IMR-90 (cell line): ENCODE results near the gene COG3. TPM values are rescaled to one million over a fixed set of nuclear protein-coding genes. Genes with fewer than 3 reads are reported as not detected.

Experiments used
- ATAC-seq: fragments of 200-7000 bp; cut with Tn5 transposase; 2 replicates; pipeline ENCODE4 v1.9.1; 2020; ENCODE audit warnings: low read depth, mild to moderate bottlenecking, moderate library complexity
- BruUV-seq: library from RNA; stranded (reverse); fragments of 400-500 nt; replicated peaks from 2 replicates; lab custom pipeline; 2021; lab: Mats Ljungman, UMichigan
- CTCF ChIA-PET: fragments of 300-600 bp; formaldehyde crosslinking; extraction: SDS; loops from one replicate; lab custom pipeline; 2021; ENCODE audit warnings: antibody characterized with exemption; lab: Yijun Ruan, JAX
- POLR2A ChIA-PET: fragments of 300-600 bp; sonication (Branson Sonifier 250); formaldehyde crosslinking; loops from one replicate; lab custom pipeline; 2022; ENCODE audit warnings: antibody characterized with exemption; ENCODE audit not compliant: unreplicated experiment; lab: Charles Lee
- DNase-seq: peaks from one replicate; pipeline ENCODE4 v3.0.0; 2013
- H2AFZ ChIP-seq: replicated peaks from 2 replicates; pipeline ENCODE3; 2013; ENCODE audit warnings: low read length, mild to moderate bottlenecking; ENCODE audit not compliant: poor library complexity
- H2AK5ac ChIP-seq: 2 replicates; pipeline ENCODE4 v1.6.1; 2013; ENCODE audit warnings: low read depth, low read length, inconsistent platforms
- H2AK9ac ChIP-seq: replicated peaks from 2 replicates; pipeline ENCODE3; 2013; ENCODE audit warnings: mild to moderate bottlenecking, low read depth, low read length, moderate library complexity; ENCODE audit not compliant: poor library complexity
- H2BK120ac ChIP-seq: 2 replicates; pipeline ENCODE4 v1.6.1; 2013; ENCODE audit warnings: low read depth, low read length, inconsistent platforms
- H2BK15ac ChIP-seq: 3 replicates; pipeline ENCODE4 v1.6.1; 2013; ENCODE audit warnings: low read depth, low read length, inconsistent platforms
- H2BK20ac ChIP-seq: 2 replicates; pipeline ENCODE4 v1.6.1; 2013; ENCODE audit warnings: low read depth, mild to moderate bottlenecking, inconsistent platforms, low read length, moderate library complexity
- H2BK5ac ChIP-seq: 2 replicates; pipeline ENCODE4 v1.6.1; 2013; ENCODE audit warnings: mild to moderate bottlenecking, low read depth, low read length, inconsistent platforms; ENCODE audit not compliant: poor library complexity, severe bottlenecking
- H3K14ac ChIP-seq: replicated peaks from 2 replicates; pipeline ENCODE4 v1.6.1; 2013; ENCODE audit warnings: low read depth, low read length, inconsistent platforms
- H3K18ac ChIP-seq: 2 replicates; pipeline ENCODE4 v1.6.1; 2013; ENCODE audit warnings: low read depth, low read length, control low read depth
- H3K23ac ChIP-seq: 2 replicates; pipeline ENCODE4 v1.6.1; 2013; ENCODE audit warnings: low read depth, low read length, inconsistent platforms
- H3K27ac ChIP-seq: 2 replicates; pipeline ENCODE4 v1.5.1; 2013; ENCODE audit warnings: mild to moderate bottlenecking, control low read depth, low read length; ENCODE audit not compliant: insufficient read depth
- H3K27me3 ChIP-seq: 2 replicates; pipeline ENCODE4 v1.6.1; 2013; ENCODE audit warnings: low read length; ENCODE audit not compliant: control insufficient read depth, insufficient read depth
- H3K36me3 ChIP-seq: 2 replicates; pipeline ENCODE4 v1.6.1; 2013; ENCODE audit warnings: low read length, mixed read lengths; ENCODE audit not compliant: control insufficient read depth, insufficient read depth
- H3K4ac ChIP-seq: 2 replicates; pipeline ENCODE4 v1.6.1; 2013; ENCODE audit warnings: low read depth, low read length, inconsistent platforms
- H3K4me1 ChIP-seq: 2 replicates; pipeline ENCODE4 v1.6.1; 2013; ENCODE audit warnings: low read length, mixed read lengths; ENCODE audit not compliant: control insufficient read depth, insufficient read depth
- H3K4me2 ChIP-seq: 2 replicates; pipeline ENCODE4 v1.6.1; 2013; ENCODE audit warnings: low read depth, mild to moderate bottlenecking, control low read depth, low read length, moderate library complexity
- H3K4me3 ChIP-seq: 2 replicates; pipeline ENCODE4 v1.5.1; 2013; ENCODE audit warnings: low read depth, mild to moderate bottlenecking, control low read depth, low read length, moderate library complexity; ENCODE audit not compliant: insufficient read depth
- H3K56ac ChIP-seq: 2 replicates; pipeline ENCODE4 v1.6.1; 2013; ENCODE audit warnings: low read length, inconsistent platforms; ENCODE audit not compliant: insufficient read depth; ENCODE audit errors: extremely low read depth
- H3K79me1 ChIP-seq, 2 experiments: 2 replicates each; pipeline ENCODE4 v1.6.1; 2013; ENCODE audit warnings: low read length in 2 of 2, inconsistent platforms in 1 of 2, low read depth in 1 of 2
- H3K9ac ChIP-seq: 2 replicates; pipeline ENCODE4 v1.6.1; 2013; ENCODE audit warnings: low read depth, low read length, control low read depth
- H3K9me1 ChIP-seq: 2 replicates; pipeline ENCODE4 v1.6.1; 2013; ENCODE audit warnings: low read length, inconsistent platforms; ENCODE audit not compliant: insufficient read depth
- H3K9me3 ChIP-seq: 2 replicates; pipeline ENCODE4 v1.6.1; 2013; ENCODE audit warnings: low read length; ENCODE audit not compliant: control insufficient read depth, insufficient read depth
- H4K20me1 ChIP-seq: 2 replicates; pipeline ENCODE4 v1.6.1; 2013; ENCODE audit warnings: low read length, inconsistent platforms; ENCODE audit not compliant: insufficient read depth
- H4K5ac ChIP-seq: 2 replicates; pipeline ENCODE4 v1.6.1; 2013; ENCODE audit warnings: mild to moderate bottlenecking, low read depth, low read length, control low read depth
- H4K8ac ChIP-seq, 2 experiments: 2 replicates each; pipeline ENCODE4 v1.6.1; 2013; ENCODE audit warnings: low read depth in 2 of 2, low read length in 2 of 2, control low read depth in 1 of 2, inconsistent platforms in 1 of 2
- H4K91ac ChIP-seq: 2 replicates; pipeline ENCODE4 v1.6.1; 2013; ENCODE audit warnings: low read depth, low read length, inconsistent platforms; ENCODE audit not compliant: insufficient read depth
- BHLHE40 ChIP-seq: fragments of 150-350 bp; IDR thresholded peaks from 2 replicates; pipeline ENCODE4 v1.6.1; 2016; ENCODE audit warnings: mild to moderate bottlenecking, low read depth, low read length
- CTCF ChIP-seq: conservative IDR thresholded peaks from 2 replicates; pipeline ENCODE4 v1.5.1; 2012; ENCODE audit warnings: mild to moderate bottlenecking, low read depth, low read length, improper control_type of control experiment
- ELK1 ChIP-seq: fragments of 150-350 bp; IDR thresholded peaks from 2 replicates; pipeline ENCODE4 v1.6.1; 2016; ENCODE audit warnings: low read depth, mild to moderate bottlenecking, low read length, moderate library complexity, borderline replicate concordance
- MAFK ChIP-seq: IDR thresholded peaks from 2 replicates; pipeline ENCODE4 v1.6.1; 2012; ENCODE audit warnings: low read depth, low read length, improper control_type of control experiment
- MAZ ChIP-seq: IDR thresholded peaks from 2 replicates; pipeline ENCODE4 v1.6.1; 2012; ENCODE audit warnings: low read depth, mild to moderate bottlenecking, low read length, improper control_type of control experiment, moderate library complexity, borderline replicate concordance
- MXI1 ChIP-seq: IDR thresholded peaks from 2 replicates; pipeline ENCODE4 v1.6.1; 2012; ENCODE audit warnings: low read depth, mild to moderate bottlenecking, low read length, moderate library complexity, borderline replicate concordance
- NFE2L2 ChIP-seq: fragments of 150-350 bp; IDR thresholded peaks from 2 replicates; pipeline ENCODE4 v1.6.1; 2016; ENCODE audit warnings: low read depth, mild to moderate bottlenecking, low read length
- POLR2A ChIP-seq: IDR thresholded peaks from 2 replicates; pipeline ENCODE4 v1.6.1; 2012; ENCODE audit warnings: mild to moderate bottlenecking, low read depth, low read length
- RAD21 ChIP-seq: IDR thresholded peaks from 2 replicates; pipeline ENCODE4 v1.6.1; 2012; ENCODE audit warnings: low read length, improper control_type of control experiment
- RCOR1 ChIP-seq: IDR thresholded peaks from 2 replicates; pipeline ENCODE4 v1.6.1; 2012; ENCODE audit warnings: mild to moderate bottlenecking, low read length, improper control_type of control experiment; ENCODE audit not compliant: insufficient replicate concordance
- RFX5 ChIP-seq: IDR thresholded peaks from 2 replicates; pipeline ENCODE4 v1.8.0; 2012; ENCODE audit warnings: low read depth, mild to moderate bottlenecking, low read length, moderate library complexity
- USF2 ChIP-seq: fragments of 150-350 bp; IDR thresholded peaks from 2 replicates; pipeline ENCODE4 v1.6.1; 2017; ENCODE audit warnings: mild to moderate bottlenecking, antibody characterized with exemption, low read length, low read depth
- WGBS, 2 experiments: methylation state at CpG; one replicate each; pipeline versions ENCODE4 v1.1.5 to v1.1.7; 2013; ENCODE audit warnings: missing lambda C conversion rate in 2 of 2; ENCODE audit not compliant: insufficient read length in 1 of 2; ENCODE audit errors: extremely low coverage in 2 of 2; 5-methylcytosine and 5-hydroxymethylcytosine counted together
- dilution Hi-C: fragments of 300-500 bp; cut with HindIII; formaldehyde crosslinking; loops from one replicate; pipeline ENCODE4 v1.14.3; 2018; ENCODE audit warnings: low sequenced_read_pairs; ENCODE audit not compliant: unreplicated experiment
- in situ Hi-C: fragments of 300-500 bp; cut with MboI; formaldehyde crosslinking; loops from 3 replicates; pipeline ENCODE4 v1.14.3; 2019; ENCODE audit warnings: low sequenced_read_pairs, inconsistent platforms, mixed read lengths
- intact Hi-C: fragments of 100-400 bp; cut with micrococcal nuclease; formaldehyde crosslinking; loops from 2 replicates; pipeline ENCODE4 v1.10.0; 2022
- polyA plus RNA-seq, 3 experiments: library from polyadenylated mRNA; depleted of rRNA; stranded (reverse); fragments of >200 nt; gene quantifications; 2 replicates each; pipeline ENCODE4 v1.2.3, GENCODE V29; 2012; ENCODE audit warnings: low replicate concordance in 1 of 3
- total RNA-seq: library from RNA; depleted of rRNA; stranded (reverse); fragments of >200 nt; gene quantifications from 2 replicates; pipeline ENCODE4 v1.2.3, GENCODE V29; 2012

Gene COG3
- total and polyA plus RNA-seq, 2 of the 4 experiments (the other 2 are of a cell fraction), result 21.7 to 31.9 TPM

- no peak for TF ChIP-seq RFX5
Observed at GRCh38 chr13:45474584-45475454, 10.1 kb downstream of the COG3 start (continued).

- H4K91ac ChIP-seq, result no peak overlapping the region
- no peaks in the 10 kb centered on the region for H3K9me3 ChIP-seq
- no peak overlapping the region for H2AFZ ChIP-seq
- no peak overlapping the region for H3K14ac ChIP-seq
- H2BK20ac ChIP-seq, result no peak overlapping the region
- H2BK15ac ChIP-seq, result no peak overlapping the region
- H3K4ac ChIP-seq, result no peak overlapping the region
- WGBS, 2 experiments, result no CpG with 5 or more reads among the region's 2 CpGs
- no peak overlapping the region for H3K4me3 ChIP-seq
- no peak overlapping the region for H3K4me2 ChIP-seq
- ChIA-PET POLR2A (no interaction called here), CTCF (no interaction called here)
- H2BK5ac ChIP-seq, result no peak overlapping the region
- peaks cover 16% of the 10 kb centered on the region for H4K20me1 ChIP-seq
- no peak overlapping the region for H3K27ac ChIP-seq
- H2AK5ac ChIP-seq, result no peak overlapping the region
- dilution Hi-C loops (no loop called here), intact Hi-C loops (no loop called here), in situ Hi-C loops (loop anchor here (10.0 kb wide), 1 partner anchor 55 kb away; no protein-coding TSS in a partner anchor)
- no peak overlapping the region for H3K9ac ChIP-seq
- H4K5ac ChIP-seq, result no peak overlapping the region
- H3K56ac ChIP-seq, result no peak overlapping the region
- no peak overlapping the region for H4K8ac ChIP-seq
- H3K9me1 ChIP-seq, result peaks cover 4% of the 10 kb centered on the region; the same call in 1 of the 2 replicates
- H3K18ac ChIP-seq, result no peak overlapping the region
- no TSS peak for BruUV-seq
- H3K36me3 ChIP-seq, result peaks cover 10% of the 10 kb centered on the region
- H2BK120ac ChIP-seq, result no peak overlapping the region
- H3K23ac ChIP-seq, result peak overlapping the region; percentile 45; the same call in 1 of the 2 replicates
- H3K79me1 ChIP-seq, result peaks cover 11 to 38% of the 10 kb centered on the region in 2 experiments
- H3K4me1 ChIP-seq, result no peaks in the 10 kb centered on the region
- no peak for DNase-seq
- no peak overlapping the region for H2AK9ac ChIP-seq
- ATAC-seq, result no peak
- no peaks in the 10 kb centered on the region for H3K27me3 ChIP-seq
- TF ChIP-seq CTCF, result no peak
- TF ChIP-seq RAD21, result no peak
- TF ChIP-seq BHLHE40, result no peak
- no peak for TF ChIP-seq MXI1
- TF ChIP-seq USF2, result no peak
- TF ChIP-seq POLR2A, result no peak
- no peak for TF ChIP-seq RFX5
- TF ChIP-seq MAZ, result no peak
- no peak for TF ChIP-seq NFE2L2
- TF ChIP-seq MAFK, result no peak
- no peak for TF ChIP-seq ELK1
- no peak for TF ChIP-seq RCOR1
Observed at GRCh38 chr13:45479661-45480060, 14.9 kb downstream of the COG3 start.
